ENCODE results near the gene PRDM15. TPM values are rescaled to one million over a fixed set of nuclear protein-coding genes. Genes with fewer than 3 reads are reported as not detected.

The PRDM15 gene
- total RNA-seq, 2 experiments from 2014 or later, result 13.2 to 14.5 TPM

GRCh38 chr21:41913230-41913629, 34.1 kb upstream of the PRDM15 start:
- ATAC-seq (no peak), DNase-seq (no peak)
- no peaks in the 10 kb centered on the region for H3K27me3 Mint-ChIP-seq
- no peak for TF ChIP-seq CTCF (IDR thresholded peaks at IDR 0.05)
- CTCF ChIA-PET, result no interaction called here
- H3K9me3 Mint-ChIP-seq, result no peaks in the 10 kb centered on the region
- intact Hi-C loops (cut with micrococcal nuclease), result no loop called here
- H3K27ac Mint-ChIP-seq, result no peak overlapping the region
- H3K4me1 Mint-ChIP-seq (ENCODE audit: low read depth), result no peaks in the 10 kb centered on the region
- POLR2A ChIA-PET, result no interaction called here
- H3K36me3 Mint-ChIP-seq (ENCODE audit: low read depth), result peaks cover 14% of the 10 kb centered on the region
- no peak overlapping the region for H3K4me3 Mint-ChIP-seq

GRCh38 chr21:41908829-41909228, 29.7 kb upstream of the PRDM15 start:
- Mint-ChIP-seq H3K4me1 (ENCODE audit: low read depth) (no peaks in the 10 kb centered on the region), H3K36me3 (ENCODE audit: low read depth) (peaks cover 2% of the 10 kb centered on the region), H3K27me3 (no peaks in the 10 kb centered on the region), H3K27ac (no peak overlapping the region), H3K4me3 (no peak overlapping the region), H3K9me3 (no peaks in the 10 kb centered on the region)
- DNase-seq (no peak), ATAC-seq (no peak)
- TF ChIP-seq CTCF (IDR thresholded peaks at IDR 0.05), result no peak
- intact Hi-C loops (cut with micrococcal nuclease), result no loop called here
- POLR2A ChIA-PET, result no interaction called here
- CTCF ChIA-PET, result no interaction called here

DNA sequence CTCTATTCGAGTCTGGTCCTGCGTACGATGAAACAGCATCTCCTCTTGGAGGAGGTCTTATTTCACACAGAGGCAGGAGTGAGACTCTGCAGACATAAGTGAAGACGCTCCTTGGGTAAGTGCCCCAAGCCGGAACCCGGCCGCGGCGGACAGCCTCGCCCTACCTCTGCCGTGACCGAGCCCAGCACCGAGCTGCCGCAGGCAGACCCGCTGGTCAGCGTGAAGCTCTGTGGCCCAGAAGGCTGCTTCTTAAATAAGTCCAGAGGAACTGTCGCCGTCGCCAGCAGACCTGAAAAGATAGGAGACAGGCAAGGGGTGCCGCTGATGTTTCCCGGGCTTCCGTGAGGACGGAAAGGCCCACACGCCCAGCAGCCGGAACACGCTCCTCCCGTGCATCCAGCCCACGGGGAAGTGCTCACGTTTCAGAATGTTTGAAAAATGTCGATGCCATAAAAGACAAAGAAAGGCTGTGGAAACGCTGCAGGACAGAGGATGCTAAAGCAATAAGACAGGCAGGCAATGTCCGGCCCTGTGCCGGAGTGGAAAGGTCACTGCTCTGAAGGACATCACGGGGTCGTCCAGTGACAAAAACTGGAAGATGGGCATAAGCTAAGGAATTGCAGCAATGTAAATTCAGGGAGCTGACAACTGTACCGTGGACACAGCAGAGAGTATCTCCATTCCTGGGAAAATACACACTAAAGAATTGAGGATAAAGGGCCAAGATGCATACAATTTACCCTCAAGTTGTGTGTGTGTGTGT, 28.5 kb upstream of the PRDM15 start:
- Mint-ChIP-seq H3K27ac (no peak overlapping the region), H3K4me1 (ENCODE audit: low read depth) (no peaks in the 10 kb centered on the region), H3K9me3 (no peaks in the 10 kb centered on the region), H3K36me3 (ENCODE audit: low read depth) (peaks cover 2% of the 10 kb centered on the region), H3K27me3 (no peaks in the 10 kb centered on the region), H3K4me3 (no peak overlapping the region)
- DNase-seq (no peak), ATAC-seq (no peak)
- intact Hi-C loops (cut with micrococcal nuclease), result no loop called here
- ChIA-PET POLR2A (no interaction called here), CTCF (no interaction called here)
- no peak for TF ChIP-seq CTCF (IDR thresholded peaks at IDR 0.05)

GRCh38 chr21:41906770-41907169, 27.6 kb upstream of the PRDM15 start:
- no peaks in the 10 kb centered on the region for H3K4me1 Mint-ChIP-seq (ENCODE audit: low read depth)
- ATAC-seq, result no peak
- ChIA-PET POLR2A (no interaction called here), CTCF (no interaction called here)
- no peak for TF ChIP-seq CTCF (IDR thresholded peaks at IDR 0.05)
- no peaks in the 10 kb centered on the region for H3K27me3 Mint-ChIP-seq
- intact Hi-C loops (cut with micrococcal nuclease), result no loop called here
- DNase-seq, result no peak
- H3K36me3 Mint-ChIP-seq (ENCODE audit: low read depth), result peaks cover 4% of the 10 kb centered on the region
- H3K4me3 Mint-ChIP-seq, result no peak overlapping the region
- H3K27ac Mint-ChIP-seq, result no peak overlapping the region
- no peaks in the 10 kb centered on the region for H3K9me3 Mint-ChIP-seq

DNA sequence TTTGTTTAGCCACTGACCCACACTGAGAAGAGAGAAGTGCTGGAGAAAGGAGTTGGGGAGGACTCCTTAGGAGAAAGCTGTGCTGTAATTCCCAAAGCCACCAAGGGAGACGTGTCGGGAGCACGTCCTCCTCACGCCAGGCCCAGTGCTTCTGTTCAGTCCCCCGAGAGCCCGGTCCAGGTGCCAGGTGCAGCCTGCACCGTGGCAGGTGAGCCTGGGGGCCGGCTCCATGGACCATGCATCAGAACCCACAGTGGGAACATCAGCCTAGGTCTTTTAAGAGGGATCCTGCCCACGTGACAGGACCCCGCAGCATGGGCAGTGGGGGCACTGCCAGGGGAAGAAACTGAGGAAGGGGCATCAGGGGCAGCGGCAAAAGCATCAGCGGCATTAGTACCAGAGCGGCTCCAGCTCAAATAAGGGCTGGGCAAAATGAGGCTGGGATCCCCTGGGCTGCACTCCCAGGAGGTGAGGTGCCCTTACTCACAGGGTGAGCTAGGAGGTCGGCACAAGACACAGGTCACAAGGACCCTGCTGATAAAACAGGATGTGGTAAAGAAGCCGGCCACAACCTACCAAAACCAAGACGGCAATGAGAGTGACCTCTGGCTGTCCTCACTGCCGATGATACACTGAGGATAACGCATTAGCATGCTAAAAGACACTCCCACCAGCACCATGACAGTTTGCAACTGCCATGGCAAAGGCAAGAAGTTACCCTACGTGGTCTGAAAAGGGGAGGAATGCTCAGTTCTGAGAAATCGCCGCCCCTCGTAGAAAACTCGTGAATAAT, 24.6 kb upstream of the PRDM15 start:
- Mint-ChIP-seq H3K4me3 (no peak overlapping the region), H3K9me3 (no peaks in the 10 kb centered on the region), H3K27me3 (no peaks in the 10 kb centered on the region), H3K27ac (no peak overlapping the region), H3K36me3 (ENCODE audit: low read depth) (peaks cover 13% of the 10 kb centered on the region), H3K4me1 (ENCODE audit: low read depth) (peaks cover 17% of the 10 kb centered on the region)
- ATAC-seq (no peak), DNase-seq (no peak)
- POLR2A ChIA-PET, result no interaction called here
- intact Hi-C loops (cut with micrococcal nuclease), result no loop called here
- CTCF ChIA-PET, result interaction anchor here (0.7 to 1.0 kb wide), 2 partner anchors 70 to 362 kb away, joined by 3 read pairs; no protein-coding TSS in a partner anchor
- TF ChIP-seq CTCF (IDR thresholded peaks at IDR 0.05), result no peak
